KMS-11 (cell line): ENCODE data around the gene HIVEP1.

Source experiments
- H2AFZ ChIP-seq: fragments of 200-600 bp; sonication (generic); 2 replicates; pipeline ENCODE4 v1.6.1; 2016; ENCODE audit warnings: antibody characterized with exemption, mixed run types, low read depth
- H3K27ac ChIP-seq: fragments of 200-600 bp; sonication (generic); 2 replicates; pipeline ENCODE4 v1.6.1; 2016; ENCODE audit warnings: mild to moderate bottlenecking, mixed run types
- H3K27me3 ChIP-seq: fragments of 200-600 bp; sonication (generic); 2 replicates; pipeline ENCODE4 v1.6.1; 2017; ENCODE audit warnings: mild to moderate bottlenecking, low read depth, mixed run types, moderate library complexity; ENCODE audit not compliant: insufficient read depth
- H3K36me3 ChIP-seq: fragments of 200-600 bp; sonication (generic); 2 replicates; pipeline ENCODE4 v1.6.1; 2017; ENCODE audit warnings: mild to moderate bottlenecking, mixed run types; ENCODE audit not compliant: insufficient read depth
- H3K4me1 ChIP-seq: fragments of 200-600 bp; sonication (generic); 2 replicates; pipeline ENCODE4 v1.6.1; 2016; ENCODE audit warnings: mild to moderate bottlenecking, low read depth, mixed run types; ENCODE audit not compliant: poor library complexity, severe bottlenecking
- H3K4me2 ChIP-seq: fragments of 200-600 bp; sonication (generic); 2 replicates; pipeline ENCODE4 v1.7.0; 2016; ENCODE audit warnings: mild to moderate bottlenecking, mixed run types
- H3K4me3 ChIP-seq: fragments of 200-600 bp; sonication (generic); IDR thresholded peaks from 2 replicates; pipeline ENCODE4 v1.6.1; 2017; ENCODE audit warnings: low read depth, low read length, mixed read lengths; ENCODE audit not compliant: insufficient read depth
- H3K79me2 ChIP-seq: fragments of 200-600 bp; sonication (generic); 2 replicates; pipeline ENCODE4 v1.6.1; 2016; ENCODE audit warnings: low read depth, mixed run types; ENCODE audit not compliant: insufficient read depth
- H3K9ac ChIP-seq: fragments of 200-600 bp; sonication (generic); 2 replicates; pipeline ENCODE4 v1.6.1; 2016; ENCODE audit warnings: mild to moderate bottlenecking, mixed run types
- H4K20me1 ChIP-seq: fragments of 200-600 bp; sonication (generic); 2 replicates; pipeline ENCODE4 v1.6.1; 2016; ENCODE audit warnings: mild to moderate bottlenecking, mixed run types; ENCODE audit not compliant: insufficient read depth
- CTCF ChIP-seq: fragments of 200-600 bp; sonication (generic); conservative IDR thresholded peaks from 2 replicates; pipeline ENCODE4 v1.6.1; 2017; ENCODE audit warnings: low read depth, mild to moderate bottlenecking, antibody characterized with exemption, low read length, moderate library complexity, mixed read lengths

The HIVEP1 gene

DNA sequence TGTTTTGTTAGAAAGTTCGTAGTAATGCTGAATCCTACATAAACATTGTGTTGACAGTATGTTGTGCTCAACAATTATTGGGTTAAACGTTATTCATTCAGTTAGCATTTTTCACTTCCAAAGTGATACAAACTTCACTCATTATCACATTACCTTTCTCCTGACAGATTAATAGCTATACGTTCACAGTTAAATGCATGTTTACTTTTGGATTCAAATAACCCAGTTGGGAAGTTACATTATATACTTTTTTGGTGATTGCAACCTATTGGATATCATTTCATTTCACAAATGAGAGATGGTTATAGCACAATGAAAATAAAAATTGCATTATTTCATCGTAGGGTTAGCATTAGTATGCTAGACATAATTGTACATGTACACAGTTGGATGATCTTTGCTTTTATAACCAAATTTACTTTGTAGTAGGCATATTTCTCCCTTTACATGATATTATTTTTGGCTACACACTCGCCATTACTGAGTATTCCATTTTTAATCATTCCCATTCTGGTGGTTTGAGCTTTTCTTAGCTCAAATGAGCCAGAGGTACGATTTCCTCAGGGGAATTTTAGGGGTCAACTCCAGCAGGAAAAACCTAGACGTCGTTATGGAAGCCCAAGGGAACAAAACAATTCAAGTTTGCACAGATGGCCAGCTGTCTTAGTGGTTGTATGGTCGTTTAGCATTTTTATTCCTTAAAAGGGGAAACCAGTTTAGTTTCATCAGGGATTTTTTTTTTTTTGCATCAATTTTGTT is 2.1 kb upstream of the HIVEP1 start:
- H3K36me3 ChIP-seq, result no peaks in the 10 kb centered on the region
- no peak for TF ChIP-seq CTCF
- H3K4me1 ChIP-seq, result peaks cover 28% of the 10 kb centered on the region
- H3K4me3 ChIP-seq, result no peak overlapping the region
- no peak overlapping the region for H2AFZ ChIP-seq
- H4K20me1 ChIP-seq, result no peaks in the 10 kb centered on the region
- H3K79me2 ChIP-seq, result peaks cover 41% of the 10 kb centered on the region
- H3K9ac ChIP-seq, result peak overlapping the region; percentile 96
- H3K27me3 ChIP-seq, result no peaks in the 10 kb centered on the region
- peak overlapping the region; percentile 97 for H3K4me2 ChIP-seq
- peak overlapping the region; percentile 91 for H3K27ac ChIP-seq

DNA sequence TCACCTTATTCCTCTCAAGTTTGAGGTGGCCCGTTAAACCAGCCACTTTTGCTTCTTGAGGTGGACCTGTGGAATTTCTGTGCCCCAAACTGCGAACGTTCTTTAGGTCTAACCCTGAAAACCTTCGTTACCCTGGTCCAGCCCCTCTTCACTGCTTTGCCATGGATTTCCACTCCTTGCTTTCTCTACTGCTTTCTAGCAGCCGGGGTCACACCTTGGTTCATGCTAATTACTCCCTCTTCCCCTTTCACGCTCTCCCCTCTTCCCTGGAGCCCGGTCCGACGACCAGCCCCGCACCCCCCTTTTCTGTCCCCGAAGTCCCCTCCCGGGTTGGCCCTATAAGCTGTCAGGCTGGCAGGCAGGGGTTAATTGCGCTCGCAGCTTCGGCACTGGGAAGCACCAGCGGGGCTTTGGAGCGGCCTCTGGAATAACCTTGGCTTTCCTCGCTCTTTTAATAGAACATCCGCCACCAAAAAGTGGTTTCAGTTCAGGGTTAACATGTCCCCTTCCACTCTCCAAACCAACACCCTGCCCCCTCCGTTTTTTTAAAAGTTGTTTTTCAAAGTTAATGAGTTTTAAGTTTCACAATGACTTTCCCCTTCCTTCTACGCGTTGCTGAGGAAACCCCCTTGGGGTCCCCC is 1.4 kb upstream of the HIVEP1 start:
- peaks cover 48% of the 10 kb centered on the region for H3K79me2 ChIP-seq
- no peaks in the 10 kb centered on the region for H3K27me3 ChIP-seq
- no peaks in the 10 kb centered on the region for H4K20me1 ChIP-seq
- H3K4me1 ChIP-seq, result peaks cover 35% of the 10 kb centered on the region
- TF ChIP-seq CTCF, result no peak
- peak overlapping the region; percentile 96 for H3K9ac ChIP-seq
- H3K36me3 ChIP-seq, result no peaks in the 10 kb centered on the region
- H3K4me3 ChIP-seq, result no peak overlapping the region
- 0 out of 2 replicates have a peak overlapping the region, but pooled peaks have one; percentile 15 for H2AFZ ChIP-seq
- H3K27ac ChIP-seq, result peak overlapping the region; percentile 91
- H3K4me2 ChIP-seq, result peak overlapping the region; percentile 97

- no peak overlapping the region; the same call in 1 of the 2 replicates for H3K27ac ChIP-seq
- H3K4me1 ChIP-seq, result peaks cover 35% of the 10 kb centered on the region
- H3K36me3 ChIP-seq, result peaks cover 5% of the 10 kb centered on the region; the same call in 1 of the 2 replicates
- H3K79me2 ChIP-seq, result peaks cover 55% of the 10 kb centered on the region
- no peak overlapping the region for H3K4me2 ChIP-seq
- no peaks in the 10 kb centered on the region for H3K27me3 ChIP-seq
- H3K4me3 ChIP-seq, result no peak overlapping the region
- no peak for TF ChIP-seq CTCF
- no peak overlapping the region for H3K9ac ChIP-seq
- no peak overlapping the region for H2AFZ ChIP-seq
- no peaks in the 10 kb centered on the region for H4K20me1 ChIP-seq
Measured at GRCh38 chr6:12011276-12012037, 655 bp upstream of the HIVEP1 start.

GRCh38 chr6:12012558-12013306 is 620 bp downstream of the HIVEP1 start:
- H2AFZ ChIP-seq, result no peak overlapping the region

More at GRCh38 chr6:12012558-12013306, 620 bp downstream of the HIVEP1 start:
- H3K4me3 ChIP-seq, result no peak overlapping the region
- TF ChIP-seq CTCF, result no peak
- H3K4me1 ChIP-seq, result peaks cover 28% of the 10 kb centered on the region
- peaks cover 8% of the 10 kb centered on the region; the same call in 1 of the 2 replicates for H3K36me3 ChIP-seq
- peak overlapping the region; percentile 85 for H3K27ac ChIP-seq
- peak overlapping the region; percentile 89 for H3K9ac ChIP-seq
- peak overlapping the region; percentile 63 for H3K4me2 ChIP-seq
- H3K79me2 ChIP-seq, result peaks cover 67% of the 10 kb centered on the region
- no peaks in the 10 kb centered on the region for H3K27me3 ChIP-seq
- no peaks in the 10 kb centered on the region for H4K20me1 ChIP-seq
